Mesenchymal stem cell (in vitro differentiated cells and primary cell): ENCODE measurements around the gene SLC11A2.

ENCODE experiments used
- DNase-seq: peaks from one replicate; pipeline ENCODE4 v3.0.0-alpha.2; 2013
- H2AFZ ChIP-seq: one replicate; pipeline ENCODE4 v1.6.1; 2013; ENCODE audit warnings: low read depth, mild to moderate bottlenecking, control low read depth, inconsistent platforms, low read length, moderate library complexity
- H2AK5ac ChIP-seq: 2 replicates; pipeline ENCODE4 v1.6.1; 2013; ENCODE audit warnings: low read length, moderate library complexity, mild to moderate bottlenecking, inconsistent platforms; ENCODE audit not compliant: severe bottlenecking
- H2BK120ac ChIP-seq: one replicate; pipeline ENCODE4 v1.6.1; 2013; ENCODE audit warnings: low read depth, mild to moderate bottlenecking, inconsistent platforms, low read length, moderate library complexity
- H2BK12ac ChIP-seq, 2 experiments: one replicate each; pipeline ENCODE4 v1.6.1; 2013; ENCODE audit warnings: inconsistent platforms in 2 of 2, low read length in 2 of 2, mild to moderate bottlenecking in 2 of 2, moderate library complexity in 2 of 2, control low read depth in 1 of 2
- H2BK15ac ChIP-seq: one replicate; pipeline ENCODE4 v1.6.1; 2013; ENCODE audit warnings: mild to moderate bottlenecking, low read depth, inconsistent platforms; ENCODE audit not compliant: poor library complexity, severe bottlenecking
- H2BK5ac ChIP-seq: 2 replicates; pipeline ENCODE4 v1.6.1; 2013; ENCODE audit warnings: low read depth, mild to moderate bottlenecking, low read length, control low read depth, inconsistent platforms; ENCODE audit not compliant: poor library complexity, severe bottlenecking
- H3K14ac ChIP-seq, 2 experiments: one replicate each; pipeline ENCODE4 v1.6.1; 2013; ENCODE audit warnings: inconsistent platforms in 2 of 2, low read length in 2 of 2, control low read depth in 1 of 2, mild to moderate bottlenecking in 1 of 2, moderate library complexity in 1 of 2
- H3K18ac ChIP-seq, 2 experiments: one replicate each; pipeline ENCODE4 v1.6.1; 2013; ENCODE audit warnings: inconsistent platforms in 2 of 2, low read length in 2 of 2, control low read depth in 1 of 2, low read depth in 1 of 2, mild to moderate bottlenecking in 1 of 2
- H3K23ac ChIP-seq, 2 experiments: one replicate each; pipeline ENCODE4 v1.6.1; 2013; ENCODE audit warnings: inconsistent platforms in 2 of 2, low read length in 2 of 2, mild to moderate bottlenecking in 2 of 2, moderate library complexity in 2 of 2, control low read depth in 1 of 2
- H3K27ac ChIP-seq: 2 replicates; pipeline ENCODE4 v1.5.1; 2013; ENCODE audit warnings: mild to moderate bottlenecking, moderate library complexity, low read length, control low read depth, inconsistent platforms; ENCODE audit not compliant: poor library complexity, severe bottlenecking
- H3K27me3 ChIP-seq, 2 experiments: 2 replicates each; pipeline versions ENCODE4 v1.6.1 to v1.7.0; 2013; ENCODE audit warnings: low read length in 2 of 2, mild to moderate bottlenecking in 2 of 2, moderate library complexity in 2 of 2, control low read depth in 1 of 2, inconsistent platforms in 1 of 2; ENCODE audit not compliant: control insufficient read depth in 1 of 2, insufficient read depth in 1 of 2
- H3K36me3 ChIP-seq, 2 experiments: 2 replicates each; pipeline versions ENCODE4 v1.6.1 to v1.7.0; 2013; ENCODE audit warnings: low read length in 2 of 2, control low read depth in 1 of 2, inconsistent platforms in 1 of 2, low read depth in 1 of 2, mild to moderate bottlenecking in 1 of 2; ENCODE audit not compliant: insufficient read depth in 2 of 2, control insufficient read depth in 1 of 2
- H3K4ac ChIP-seq, 2 experiments: one replicate each; pipeline ENCODE4 v1.6.1; 2013; ENCODE audit warnings: inconsistent platforms in 2 of 2, low read length in 2 of 2, mild to moderate bottlenecking in 2 of 2, moderate library complexity in 2 of 2, control low read depth in 1 of 2, low read depth in 1 of 2
- H3K4me1 ChIP-seq: 2 replicates; pipeline ENCODE4 v1.6.1; 2013; ENCODE audit warnings: low read depth, low read length, control low read depth; ENCODE audit not compliant: control insufficient read depth, insufficient read depth
- H3K4me2 ChIP-seq: 2 replicates; pipeline ENCODE4 v1.6.1; 2013; ENCODE audit warnings: low read length, mild to moderate bottlenecking, inconsistent platforms; ENCODE audit not compliant: poor library complexity, severe bottlenecking
- H3K4me3 ChIP-seq, 2 experiments: 2 replicates each; pipeline versions ENCODE4 v1.5.1 to v1.7.0; 2013; ENCODE audit warnings: low read length in 2 of 2, mild to moderate bottlenecking in 2 of 2, control low read depth in 1 of 2, low read depth in 1 of 2; ENCODE audit not compliant: insufficient read depth in 1 of 2
- H3K79me1 ChIP-seq: replicated peaks from 2 replicates; pipeline ENCODE4 v1.6.1; 2013; ENCODE audit warnings: mild to moderate bottlenecking, control low read depth, low read length, inconsistent platforms; ENCODE audit not compliant: poor library complexity, severe bottlenecking
- H3K9ac ChIP-seq: 2 replicates; pipeline ENCODE4 v1.7.0; 2013; ENCODE audit warnings: mild to moderate bottlenecking, low read length, moderate library complexity
- H3K9me3 ChIP-seq: 2 replicates; pipeline ENCODE4 v1.7.0; 2013; ENCODE audit warnings: mild to moderate bottlenecking, low read length; ENCODE audit not compliant: control insufficient read depth
- H4K8ac ChIP-seq: one replicate; pipeline ENCODE4 v1.6.1; 2013; ENCODE audit warnings: inconsistent platforms, mild to moderate bottlenecking, low read length, moderate library complexity
- H4K91ac ChIP-seq: one replicate; pipeline ENCODE4 v1.6.1; 2013; ENCODE audit warnings: mild to moderate bottlenecking, low read length, inconsistent platforms
- WGBS: methylation state at CpG from one replicate; pipeline ENCODE4 v1.1.7; 2013; ENCODE audit warnings: mixed read lengths; 5-methylcytosine and 5-hydroxymethylcytosine counted together

SLC11A2 gene

GRCh38 chr12:51067771-51068170, 41.6 kb upstream of the SLC11A2 start:
- Histone ChIP-seq H3K9ac (no peak overlapping the region), H3K79me1 (peaks cover 26% of the 10 kb centered on the region), H3K36me3 (peaks cover 61 to 85% of the 10 kb centered on the region in 2 experiments), H3K9me3 (no peaks in the 10 kb centered on the region), H2BK12ac (no peak overlapping the region), H3K18ac (no peak overlapping the region), H3K4me2 (no peak overlapping the region), H4K91ac (no peak overlapping the region), H2BK5ac (no peak overlapping the region), H3K4me1 (no peaks in the 10 kb centered on the region), H2BK120ac (no peak overlapping the region), H3K14ac (no peak overlapping the region), H4K8ac (no peak overlapping the region), H2AK5ac (no peak overlapping the region), H2BK15ac (no peak overlapping the region), H2AFZ (no peak overlapping the region), H3K4ac (no peak overlapping the region), H3K23ac (no peak overlapping the region), H3K27ac (no peak overlapping the region), H3K4me3 (no peak overlapping the region), H3K27me3 (no peaks in the 10 kb centered on the region)
- no peak for DNase-seq
- 86% methylated on average over 7 of the region's 7 CpGs for WGBS

- Histone ChIP-seq H3K9ac (no peak overlapping the region), H3K4me1 (no peaks in the 10 kb centered on the region), H2AK5ac (no peak overlapping the region), H3K23ac (no peak overlapping the region), H3K14ac (no peak overlapping the region), H3K27me3 (no peaks in the 10 kb centered on the region), H3K4ac (no peak overlapping the region), H4K8ac (no peak overlapping the region), H2BK120ac (no peak overlapping the region), H3K4me2 (no peak overlapping the region), H3K18ac (no peak overlapping the region), H2AFZ (no peak overlapping the region), H3K36me3 (peaks cover 61 to 86% of the 10 kb centered on the region in 2 experiments), H3K27ac (no peak overlapping the region), H2BK12ac (no peak overlapping the region), H3K4me3 (no peak overlapping the region), H2BK15ac (no peak overlapping the region), H4K91ac (no peak overlapping the region), H3K79me1 (peaks cover 25% of the 10 kb centered on the region), H2BK5ac (no peak overlapping the region), H3K9me3 (no peaks in the 10 kb centered on the region)
- no peak for DNase-seq
- WGBS, result 97% methylated on average over 4 of the region's 4 CpGs
These were observed 41.0 kb upstream of the SLC11A2 start for GRCh38 chr12:51067229-51067628.

GRCh38 chr12:51065530-51065929, 39.3 kb upstream of the SLC11A2 start:
- H2AFZ ChIP-seq, result no peak overlapping the region
- no peaks in the 10 kb centered on the region for H3K27me3 ChIP-seq
- no peaks in the 10 kb centered on the region for H3K9me3 ChIP-seq
- H3K27ac ChIP-seq, result no peak overlapping the region
- no peak overlapping the region for H2AK5ac ChIP-seq
- no peak for DNase-seq
- H2BK12ac ChIP-seq, result no peak overlapping the region
- 98% methylated on average over 4 of the region's 5 CpGs for WGBS
- no peaks in the 10 kb centered on the region for H3K4me1 ChIP-seq
- no peak overlapping the region for H4K8ac ChIP-seq
- peaks cover 27% of the 10 kb centered on the region for H3K79me1 ChIP-seq
- H2BK15ac ChIP-seq, result no peak overlapping the region
- H2BK5ac ChIP-seq, result no peak overlapping the region
- H3K9ac ChIP-seq, result no peak overlapping the region
- H4K91ac ChIP-seq, result no peak overlapping the region
- H3K14ac ChIP-seq, result no peak overlapping the region
- H3K4me2 ChIP-seq, result no peak overlapping the region
- H3K23ac ChIP-seq, result no peak overlapping the region
- H2BK120ac ChIP-seq, result no peak overlapping the region
- no peak overlapping the region for H3K18ac ChIP-seq
- peaks cover 52 to 84% of the 10 kb centered on the region in 2 experiments for H3K36me3 ChIP-seq
- no peak overlapping the region for H3K4me3 ChIP-seq
- no peak overlapping the region for H3K4ac ChIP-seq

- Histone ChIP-seq H3K9ac (no peak overlapping the region), H3K18ac (no peak overlapping the region), H3K4ac (no peak overlapping the region), H3K27me3 (no peaks in the 10 kb centered on the region), H4K8ac (no peak overlapping the region), H2AFZ (no peak overlapping the region), H3K9me3 (no peaks in the 10 kb centered on the region), H3K4me3 (no peak overlapping the region), H2BK120ac (no peak overlapping the region), H3K14ac (no peak overlapping the region), H3K79me1 (peaks cover 26% of the 10 kb centered on the region), H2BK5ac (no peak overlapping the region), H2BK15ac (no peak overlapping the region), H3K4me1 (no peaks in the 10 kb centered on the region), H3K4me2 (no peak overlapping the region), H3K23ac (no peak overlapping the region), H2AK5ac (no peak overlapping the region), H4K91ac (no peak overlapping the region), H3K27ac (no peak overlapping the region), H2BK12ac (no peak overlapping the region), H3K36me3 (peaks cover 53 to 93% of the 10 kb centered on the region in 2 experiments)
- DNase-seq, result no peak
- 96% methylated on average over 6 of the region's 9 CpGs for WGBS
These were observed 36.6 kb upstream of the SLC11A2 start for GRCh38 chr12:51062631-51063397.
